ENCODE measurements around the gene PCDH9.

PCDH9 gene

DNA sequence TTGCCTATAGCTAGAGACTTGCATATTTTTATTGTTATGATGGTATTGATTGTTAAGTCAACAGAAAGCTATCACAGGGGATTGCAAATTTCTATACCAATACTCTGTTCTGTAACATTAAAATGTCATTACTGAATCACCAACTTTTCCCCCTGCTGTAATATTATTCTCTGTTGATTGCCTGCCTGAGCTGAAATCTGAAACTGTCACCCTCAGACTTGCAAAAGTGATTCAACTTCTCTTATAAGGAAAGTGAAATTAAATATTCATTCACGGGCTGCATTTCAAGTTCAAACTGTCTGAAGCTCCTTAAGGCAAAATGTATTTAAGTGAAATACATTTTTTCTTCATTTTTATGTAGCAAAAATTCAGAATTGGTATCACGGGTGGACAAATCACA lies 723.2 kb downstream of the PCDH9 start:
- DNase-seq = no peak

DNA sequence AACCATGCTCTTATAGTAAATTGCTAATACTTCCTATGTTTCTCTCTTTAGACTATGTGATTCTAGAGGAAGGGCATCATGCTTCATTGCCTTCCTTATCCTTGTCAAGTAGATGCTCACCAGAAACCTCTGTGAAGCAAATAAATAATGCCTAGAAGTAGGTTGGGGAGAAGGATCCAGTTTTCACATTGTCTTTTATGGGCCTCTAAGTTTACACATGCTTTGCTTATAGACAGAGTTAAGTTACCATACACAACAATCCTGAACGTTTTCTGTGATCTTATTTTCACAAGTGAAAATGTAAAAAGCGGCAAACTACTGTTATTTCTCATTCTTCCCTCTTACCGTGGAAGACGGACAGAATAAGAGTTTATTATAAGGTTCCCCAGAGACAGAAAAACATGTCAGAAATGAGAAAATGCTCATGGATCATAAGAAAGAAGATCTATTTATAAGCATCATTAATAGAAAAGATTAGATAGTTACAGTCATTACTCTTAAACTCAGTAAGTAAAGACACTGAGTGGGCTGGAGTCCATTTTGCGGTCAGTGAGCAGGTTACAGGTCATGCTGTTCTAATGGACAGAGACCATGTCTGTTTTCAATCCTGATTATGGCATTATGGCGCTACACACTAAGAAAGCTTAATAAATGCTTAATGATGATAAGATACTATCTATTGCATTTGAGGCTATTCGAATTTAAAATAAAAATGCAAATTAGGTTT lies 723.9 kb downstream of the PCDH9 start:
- DNase-seq = no peak

DNA sequence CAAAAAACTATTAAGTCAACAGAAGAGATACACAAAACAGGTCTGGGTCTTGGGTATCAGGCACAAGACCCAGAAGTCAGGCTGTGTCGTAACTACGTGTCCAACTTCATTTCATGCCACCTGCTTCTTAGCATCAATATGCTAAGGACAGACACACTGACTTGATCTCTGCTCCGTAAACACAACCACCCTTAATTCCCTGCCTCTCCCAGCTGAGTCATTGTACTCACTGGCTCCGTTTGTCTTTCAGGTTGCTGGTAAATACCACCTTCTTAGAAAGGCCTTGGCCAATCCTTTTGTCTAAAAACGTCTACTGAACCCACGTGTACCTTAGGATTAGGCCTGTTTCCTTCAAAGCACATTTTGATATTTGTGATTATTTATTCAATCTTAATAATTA lies 726.2 kb downstream of the PCDH9 start:
- no peak for DNase-seq

DNA sequence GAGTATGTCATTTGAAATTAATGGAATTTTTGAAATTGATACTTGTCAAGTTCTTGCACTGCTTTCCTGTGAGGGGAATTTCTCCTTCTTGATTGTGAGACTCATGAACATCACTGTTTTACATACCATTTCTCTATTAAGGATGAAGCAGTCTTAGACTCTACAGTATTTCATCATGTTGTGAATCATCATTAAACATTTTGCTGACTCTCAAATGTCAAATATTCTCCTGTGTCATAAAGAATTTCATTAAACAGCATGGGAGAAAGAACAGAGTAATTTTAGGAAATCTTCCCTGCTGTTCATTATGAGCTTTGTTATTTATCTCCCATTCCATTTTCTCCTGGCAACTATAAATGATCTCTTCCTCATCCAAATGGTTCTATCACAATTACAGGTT lies 729.0 kb downstream of the PCDH9 start:
- peak; percentile 74 for DNase-seq

DNA sequence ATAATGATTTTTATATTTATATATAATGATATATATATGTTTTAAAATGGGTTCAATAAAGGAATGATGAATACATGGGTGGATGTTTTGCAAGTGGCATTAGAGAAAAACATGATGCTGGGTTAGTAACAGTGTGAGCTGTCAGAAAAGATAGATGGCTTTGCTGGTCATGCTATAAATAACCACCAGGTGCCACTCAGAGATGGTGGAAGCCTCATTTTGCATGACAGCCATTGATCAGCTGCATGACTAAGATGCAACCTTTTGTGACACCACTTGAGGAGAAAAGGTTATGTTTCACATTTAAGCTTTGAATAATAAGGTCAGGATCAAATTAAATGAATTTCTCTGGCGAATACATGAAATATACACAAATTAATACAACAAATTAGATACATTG lies 737.7 kb downstream of the PCDH9 start:
- DNase-seq = no peak

DNA sequence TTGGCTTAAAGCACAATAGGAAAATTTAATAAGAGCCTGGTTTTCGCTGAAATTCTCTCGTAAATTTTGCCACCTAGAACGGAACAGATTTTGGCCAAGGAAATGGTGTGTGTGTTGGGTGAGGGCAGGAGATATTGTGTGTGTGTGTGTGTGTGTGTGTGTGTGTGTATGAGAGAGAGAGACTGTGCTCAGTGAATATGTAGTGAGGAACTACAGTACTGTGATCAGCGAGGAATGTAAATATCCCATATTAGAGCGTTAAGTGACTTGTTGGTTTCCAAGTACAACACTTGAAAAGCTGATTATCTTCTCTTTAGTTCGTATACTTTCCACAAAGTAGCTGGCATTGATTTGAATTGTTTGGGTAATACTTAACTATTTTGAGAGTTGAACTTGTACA lies 738.9 kb downstream of the PCDH9 start:
- no peak for DNase-seq

DNA sequence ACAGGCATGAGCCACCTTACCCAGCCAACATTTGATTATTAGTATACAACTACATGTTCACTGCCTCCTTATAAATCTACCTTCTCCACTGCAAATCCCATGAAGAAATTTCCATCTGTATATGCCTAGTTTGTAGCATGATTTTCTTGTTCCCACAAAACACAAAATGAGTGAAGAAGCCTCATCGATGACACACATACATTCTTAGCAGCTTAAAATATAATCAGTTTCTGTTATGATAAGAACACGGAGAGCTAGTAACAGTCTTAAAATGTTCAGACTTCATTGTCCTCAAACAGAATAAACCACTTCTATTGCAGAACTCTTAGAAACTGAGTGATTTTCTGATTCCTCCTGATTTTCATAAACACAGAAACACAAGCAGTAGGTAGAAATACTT lies 740.5 kb downstream of the PCDH9 start:
- DNase-seq = no peak

DNA sequence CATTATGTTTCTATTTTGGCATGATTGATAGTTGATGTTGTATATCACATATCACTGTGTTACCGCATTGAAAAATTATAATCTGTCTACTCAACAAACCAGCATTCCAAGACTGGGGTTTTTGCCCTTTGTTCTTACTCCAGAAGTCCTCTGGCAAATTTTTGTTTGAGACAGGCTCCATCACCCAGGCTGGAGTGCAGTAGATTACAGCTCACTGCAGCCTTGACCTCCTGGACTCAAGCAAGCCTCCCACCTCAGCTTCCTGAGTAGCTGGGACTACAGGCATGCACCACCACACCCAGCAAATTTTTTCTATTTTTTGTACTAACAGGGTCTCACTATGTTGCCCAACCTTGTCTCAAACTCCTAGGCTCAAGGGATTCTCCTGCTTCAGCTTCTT lies 741.0 kb downstream of the PCDH9 start:
- DNase-seq = no peak

DNA sequence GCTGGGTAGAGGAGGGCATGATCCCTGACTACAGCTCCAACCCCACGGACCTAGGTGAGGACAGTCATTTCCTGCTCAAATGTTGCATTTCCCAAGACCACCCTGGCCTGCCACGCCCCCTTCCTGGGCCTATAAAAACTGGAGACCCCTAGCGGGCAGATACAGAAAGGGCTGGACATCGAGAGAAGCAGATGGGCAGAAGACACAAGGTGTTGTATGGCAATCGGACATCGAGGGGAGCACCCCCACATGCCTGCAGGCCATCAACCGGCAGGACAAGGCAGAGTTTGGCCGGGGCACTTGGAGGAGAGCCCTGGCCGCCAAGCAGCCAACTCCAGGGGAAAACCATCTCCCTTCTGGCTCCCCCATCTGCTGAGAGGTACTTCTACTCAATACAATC lies 746.4 kb downstream of the PCDH9 start:
- DNase-seq = no peak

DNA sequence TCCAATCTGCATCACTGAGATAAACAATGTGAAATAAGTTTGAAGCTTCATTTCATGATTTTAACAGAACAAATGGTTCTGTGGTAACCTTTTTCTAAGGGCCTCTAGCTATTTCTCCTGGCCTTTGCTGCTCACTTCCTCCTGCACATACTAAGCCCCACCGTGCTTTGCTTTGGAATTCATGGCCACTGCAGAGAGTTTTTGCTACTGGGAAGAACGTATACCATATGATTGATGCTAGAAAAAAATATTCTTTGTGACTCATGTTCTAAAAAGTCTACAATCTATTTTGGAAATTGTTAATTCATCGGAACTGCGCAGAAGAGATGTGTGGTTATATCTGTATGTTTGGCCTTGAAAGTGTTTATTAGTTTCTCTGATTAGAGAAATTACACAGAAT lies 747.3 kb downstream of the PCDH9 start:
- no peak for DNase-seq

DNA sequence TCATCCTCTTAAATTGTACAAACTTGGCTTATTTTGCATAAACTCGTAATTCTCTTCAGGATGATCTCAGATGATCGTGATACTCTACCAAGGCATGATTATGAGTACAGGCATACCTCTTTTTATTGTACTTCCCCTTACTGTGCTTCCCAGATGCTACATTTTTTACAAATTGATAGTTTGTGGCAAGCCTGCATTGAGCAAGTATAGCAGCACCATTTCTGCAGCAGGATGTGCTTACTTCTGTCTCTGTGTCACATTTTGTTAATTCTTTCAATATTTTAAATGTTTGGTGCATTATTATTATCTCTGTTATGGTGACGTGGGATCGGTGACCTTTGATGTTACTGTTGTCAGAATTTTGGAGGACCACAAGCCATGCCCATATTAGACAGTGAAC lies 752.3 kb downstream of the PCDH9 start:
- DNase-seq = no peak

DNA sequence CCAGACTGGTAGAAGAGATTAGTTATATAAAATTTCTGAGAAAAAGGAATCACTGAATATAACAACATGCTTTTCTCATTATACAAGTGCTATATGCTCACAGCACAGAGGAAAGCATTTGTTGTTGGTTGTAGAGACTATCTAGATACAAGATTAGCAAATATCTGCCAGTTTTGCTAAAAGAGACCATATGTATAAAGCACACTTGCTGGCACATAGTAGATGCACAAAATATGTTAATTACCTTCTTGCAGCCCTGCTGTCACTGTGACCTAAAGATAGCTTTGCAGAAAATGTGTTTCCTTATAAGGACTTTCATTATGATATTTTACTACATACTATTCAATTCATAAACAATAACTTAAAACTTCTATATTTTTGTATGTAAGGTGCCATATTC lies 755.1 kb downstream of the PCDH9 start:
- no peak for DNase-seq

DNA sequence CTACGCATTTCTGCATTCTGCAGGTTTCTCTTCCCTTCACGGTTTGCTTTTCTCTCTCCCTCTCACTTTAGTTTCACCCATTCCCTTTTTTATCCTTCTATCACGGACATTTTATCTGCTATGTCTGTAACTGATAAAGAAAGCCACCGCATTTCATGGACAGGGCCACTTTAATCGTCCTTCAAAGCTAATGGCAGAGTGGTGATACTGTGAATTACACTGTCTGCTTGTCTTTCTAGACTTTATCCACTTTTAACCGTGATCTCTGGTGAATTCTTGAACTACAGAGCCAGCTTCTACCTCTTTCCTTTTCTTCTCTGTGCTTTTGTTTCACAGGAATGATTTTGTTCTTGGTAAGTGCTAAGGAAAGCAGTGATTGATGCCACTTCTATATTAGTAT lies 760.4 kb downstream of the PCDH9 start:
- no peak for DNase-seq

DNA sequence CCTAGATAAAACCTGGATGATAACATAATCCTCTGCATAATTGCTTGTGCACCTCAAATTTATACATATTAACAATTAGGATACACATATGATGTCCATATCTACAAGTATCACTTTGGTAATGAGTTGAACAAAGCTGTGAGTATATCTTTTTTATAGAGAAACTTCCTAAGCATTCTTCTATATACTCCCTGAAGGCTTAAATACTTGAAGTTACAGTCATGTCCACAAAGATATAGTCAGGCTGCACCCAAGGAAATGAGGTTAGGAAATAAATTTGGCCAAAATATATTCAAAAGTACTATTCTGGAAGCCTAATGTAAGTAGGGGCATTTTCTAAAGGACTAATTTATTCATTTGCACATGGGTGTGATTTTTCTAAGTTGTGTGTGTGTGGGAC lies 761.5 kb downstream of the PCDH9 start:
- no peak for DNase-seq

DNA sequence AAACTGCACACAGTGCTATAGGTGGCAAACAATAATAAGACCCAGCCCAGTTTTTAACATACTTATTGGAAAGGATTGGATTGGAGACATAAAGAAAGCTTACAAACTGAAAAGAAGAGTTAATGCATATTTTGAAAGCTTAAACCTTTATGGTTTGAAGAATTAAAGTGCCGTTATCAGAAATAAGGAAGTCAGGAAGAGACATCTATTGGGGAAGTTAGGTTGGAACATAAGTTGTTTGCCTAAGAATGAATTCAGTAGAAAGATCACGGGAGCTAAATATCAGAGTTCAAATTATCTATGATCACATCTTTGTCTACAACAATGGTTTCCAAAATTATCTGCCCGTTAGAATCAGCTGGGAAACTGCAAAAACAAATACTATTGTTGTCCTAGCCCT lies 767.9 kb downstream of the PCDH9 start:
- no peak for DNase-seq

DNA sequence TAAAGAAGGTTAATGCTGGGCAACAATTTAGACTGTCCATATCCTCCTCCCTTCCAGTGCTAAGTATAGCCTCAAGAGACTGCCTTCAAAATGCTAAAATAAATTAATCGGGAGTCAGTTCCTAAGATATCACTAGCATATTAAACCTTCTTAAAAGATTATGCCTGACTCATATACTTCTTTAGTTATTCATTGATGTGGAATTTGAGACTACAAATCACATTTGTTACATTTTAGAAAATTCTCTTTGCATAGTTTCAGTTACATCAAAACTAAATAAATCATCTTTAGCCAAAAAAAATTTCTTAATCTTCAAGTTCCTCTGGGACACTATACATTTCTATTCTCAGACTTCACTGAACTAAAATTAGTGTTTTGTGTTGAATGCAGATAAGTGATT lies 769.1 kb downstream of the PCDH9 start:
- peak; percentile 62 for DNase-seq

DNA sequence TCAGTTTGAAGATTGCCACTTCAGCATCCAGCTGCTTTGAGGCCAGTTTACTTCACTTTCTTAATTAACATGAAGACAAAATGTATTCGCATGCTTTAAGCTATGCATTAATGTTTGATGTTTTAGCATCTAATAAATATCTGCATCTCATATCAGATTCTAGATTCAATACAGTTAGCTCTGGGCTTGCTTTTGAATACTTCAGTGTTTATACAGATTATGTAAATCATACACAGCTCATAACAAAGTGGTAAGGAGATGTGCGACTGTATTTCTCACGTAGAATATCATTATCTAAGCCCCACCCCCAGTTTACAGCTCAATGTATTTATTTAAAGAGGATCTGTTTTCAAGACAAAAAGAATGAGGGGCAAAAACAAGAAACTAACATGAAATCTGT lies 770.5 kb downstream of the PCDH9 start:
- no peak for DNase-seq

DNA sequence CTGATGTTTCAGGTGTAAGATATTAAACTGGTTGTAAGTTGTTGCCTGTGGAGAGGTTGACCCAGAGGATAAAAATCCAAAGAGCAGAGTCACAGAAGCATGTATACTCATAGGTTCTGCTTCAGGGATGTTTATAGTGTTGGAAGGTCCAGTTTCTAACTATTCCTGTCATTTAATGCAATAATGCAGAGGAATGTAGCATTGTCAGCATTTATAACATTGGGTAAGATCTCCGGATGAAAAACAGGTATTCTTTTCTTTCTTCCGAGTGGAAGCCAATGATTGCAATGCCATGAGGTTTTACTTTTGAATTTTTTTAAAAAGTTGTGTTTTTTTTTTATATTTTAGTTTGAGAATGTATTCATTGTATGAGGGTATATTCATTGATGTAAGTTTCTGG lies 771.0 kb downstream of the PCDH9 start:
- no peak for DNase-seq

DNA sequence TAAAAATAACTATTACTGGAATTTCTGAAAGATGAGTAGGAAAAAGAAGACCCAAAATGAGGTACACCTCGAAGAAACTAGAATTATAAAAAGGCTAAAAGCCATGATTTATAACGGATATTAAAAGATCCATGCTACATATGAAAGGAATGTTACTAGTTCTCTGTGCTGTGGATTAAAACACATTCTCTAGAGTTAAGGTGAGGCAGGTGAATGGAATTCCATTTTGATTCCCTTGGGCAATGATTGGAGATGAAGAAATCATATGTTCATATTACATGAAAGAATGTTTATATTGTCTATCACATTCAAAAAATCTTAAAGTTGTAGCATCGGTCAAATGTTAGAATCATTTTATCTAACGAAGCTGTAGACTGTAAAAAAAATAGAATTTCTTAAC lies 783.7 kb downstream of the PCDH9 start:
- no peak for DNase-seq

DNA sequence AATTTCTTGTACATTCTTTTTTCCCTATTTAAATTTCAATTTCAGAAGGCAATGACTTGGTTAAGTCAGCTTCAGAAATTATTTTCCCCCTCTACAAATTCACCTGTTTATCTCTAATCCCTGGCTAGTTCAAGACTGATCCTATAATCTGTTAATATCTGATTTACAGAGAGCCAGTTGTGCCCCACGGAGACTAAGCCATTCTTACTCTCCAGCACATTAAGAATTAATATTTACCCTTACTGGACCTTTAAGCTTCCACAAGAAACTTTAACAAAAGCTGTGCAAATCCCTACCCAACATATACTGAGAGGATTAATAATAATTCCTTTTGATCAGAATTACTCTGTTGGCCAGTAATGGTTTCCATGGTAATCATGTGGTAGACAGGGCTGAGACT lies 786.2 kb downstream of the PCDH9 start:
- no peak for DNase-seq

DNA sequence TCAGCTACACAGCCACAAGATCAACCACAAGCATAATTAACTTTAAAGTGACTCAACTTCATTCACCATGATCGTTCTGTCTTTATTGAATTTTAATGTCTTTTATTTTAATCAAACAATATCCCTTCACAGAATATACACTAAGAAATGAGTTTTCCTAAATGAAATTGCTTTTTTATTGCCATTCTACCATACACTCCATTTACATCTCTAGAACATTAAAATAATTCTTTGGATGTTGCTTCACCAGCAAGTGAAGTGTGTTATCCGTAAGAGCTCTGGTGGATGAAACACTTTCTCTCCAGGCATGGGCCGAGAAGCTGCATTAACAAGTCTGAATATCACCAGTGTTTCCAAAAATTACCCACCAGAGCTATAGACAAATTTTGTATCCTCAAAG lies 789.2 kb downstream of the PCDH9 start:
- no peak for DNase-seq

DNA sequence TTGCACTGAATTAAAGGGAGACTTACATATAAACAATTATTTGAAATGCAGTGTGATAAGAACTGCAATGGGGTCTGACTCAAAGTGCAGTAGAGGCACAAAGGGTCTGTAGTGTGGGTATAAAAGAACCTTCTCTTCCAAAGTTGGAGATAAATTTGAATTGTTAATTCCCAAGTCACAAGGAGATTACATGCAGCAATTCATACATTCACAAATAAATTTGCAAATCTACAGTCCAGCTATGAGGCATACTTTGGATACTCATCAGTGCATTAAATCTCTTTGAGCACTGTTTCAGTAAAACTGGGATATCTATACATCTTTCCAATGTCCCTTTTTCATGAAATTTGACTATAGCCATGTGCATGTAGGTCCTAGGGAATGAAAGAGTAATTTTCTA lies 799.4 kb downstream of the PCDH9 start:
- no peak for DNase-seq

DNA sequence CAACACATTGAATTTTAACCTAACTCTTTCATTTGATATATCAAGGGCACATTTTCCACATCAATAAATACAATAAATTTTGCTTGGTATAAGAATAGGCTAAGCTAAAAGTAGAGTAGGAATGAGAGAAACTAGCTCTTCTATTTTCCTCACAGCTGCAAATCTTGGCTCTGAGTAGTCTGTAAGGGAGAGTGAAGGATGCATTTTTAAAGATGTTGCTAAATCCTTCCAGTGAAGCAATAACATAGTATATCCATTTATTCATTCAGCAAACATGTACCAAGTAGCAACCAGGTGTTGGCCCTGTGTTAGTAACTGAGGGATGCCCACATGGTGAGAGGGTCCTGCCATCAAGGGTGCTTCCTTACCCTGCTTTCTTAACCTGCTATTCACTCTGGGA lies 799.9 kb downstream of the PCDH9 start:
- no peak for DNase-seq

DNA sequence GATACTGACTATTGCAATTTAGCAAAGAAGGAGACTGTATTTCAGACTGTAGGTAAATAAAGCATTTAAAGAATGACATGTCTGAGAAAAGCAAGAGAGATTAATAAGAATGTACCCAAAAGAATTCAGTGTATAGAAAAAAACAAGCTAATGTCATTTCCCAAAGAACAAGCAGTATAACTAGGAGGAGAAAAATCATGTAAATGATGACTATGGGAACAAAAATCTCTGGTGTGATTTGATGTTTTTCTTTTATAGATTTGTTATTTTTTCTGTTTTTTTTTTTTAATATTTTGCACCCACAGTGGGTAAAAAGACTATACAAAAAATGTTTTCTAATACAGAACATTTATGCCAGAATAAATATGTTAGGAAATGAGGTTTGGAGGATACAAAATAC lies 801.0 kb downstream of the PCDH9 start:
- no peak for DNase-seq

DNA sequence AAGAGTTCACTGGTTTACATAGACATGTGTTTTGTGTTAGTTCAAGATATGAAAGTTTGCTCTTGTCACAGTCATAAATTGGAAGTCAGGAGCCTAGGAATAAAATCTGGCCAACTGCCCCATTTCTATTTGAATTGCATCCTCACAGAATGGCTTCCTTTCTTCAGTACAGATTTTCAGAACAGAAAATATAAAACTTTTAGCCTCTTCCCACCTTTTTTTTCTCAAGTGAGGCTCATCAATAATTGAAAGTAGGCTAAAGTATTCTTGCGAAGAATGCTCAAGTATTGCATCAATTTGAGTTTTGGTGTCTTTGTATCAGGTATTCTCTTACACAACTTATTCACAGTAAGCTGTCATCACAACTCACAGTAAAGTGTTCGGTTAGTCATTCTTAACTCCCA lies 802.7 kb downstream of the PCDH9 start:
- DNase-seq = no peak

DNA sequence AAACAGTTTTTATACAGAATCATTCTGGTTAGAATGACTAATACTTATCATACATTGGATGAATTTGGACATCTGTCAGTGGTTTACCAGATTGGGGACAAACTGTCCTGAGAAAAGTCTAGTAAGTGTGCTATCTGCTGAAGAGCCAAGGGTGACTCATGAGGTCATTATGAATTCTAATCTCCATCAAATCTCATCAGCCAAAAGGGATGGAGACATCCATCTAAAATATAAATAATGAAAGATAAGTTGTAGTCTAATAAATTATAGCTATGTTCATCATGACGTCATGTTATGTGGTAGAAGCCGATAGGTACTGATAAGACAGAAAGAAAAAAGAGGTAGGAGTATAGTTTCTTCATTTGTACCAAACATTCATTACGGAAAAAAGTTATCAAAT lies 804.4 kb downstream of the PCDH9 start:
- DNase-seq = peak; percentile 43
